ENCODE measurements around the gene FAH.

- TF ChIP-seq ATF2 (CRISPR knock-in tag; IDR thresholded peaks at IDR 0.05) (no peak), EP300 (IDR thresholded peaks at IDR 0.05; ENCODE audit: low read length) (no peak), SIN3A (IDR thresholded peaks at IDR 0.05; ENCODE audit: borderline replicate concordance in 2 of 2, control insufficient read depth in 1 of 2, low read depth in 2 of 2, low read length in 2 of 2) (no peak), ZNF280B (CRISPR knock-in tag; IDR thresholded peaks at IDR 0.05) (no peak)
- TF ChIP-seq, protein P1, sequence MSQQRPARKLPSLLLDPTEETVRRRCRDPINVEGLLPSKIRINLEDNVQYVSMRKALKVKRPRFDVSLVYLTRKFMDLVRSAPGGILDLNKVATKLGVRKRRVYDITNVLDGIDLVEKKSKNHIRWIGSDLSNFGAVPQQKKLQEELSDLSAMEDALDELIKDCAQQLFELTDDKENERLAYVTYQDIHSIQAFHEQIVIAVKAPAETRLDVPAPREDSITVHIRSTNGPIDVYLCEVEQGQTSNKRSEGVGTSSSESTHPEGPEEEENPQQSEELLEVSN (IDR thresholded peaks at IDR 0.05; ENCODE audit: borderline replicate concordance in 1 of 2, extremely low read depth in 1 of 2, insufficient read depth in 1 of 2, insufficient read length in 1 of 2, low read depth in 1 of 2, low read length in 1 of 2, poor library complexity in 1 of 2, severe bottlenecking in 1 of 2) = no peak
These were observed 55.1 kb downstream of the FAH start for GRCh38 chr15:80207887-80208286.

All from K562 (cell line).